Stomach (tissue), 4 donors: ENCODE measurements around the gene HTR3E.

Experiments
- POLR2A ChIP-seq, 4 donors: fragments of 450-650 bp; IDR thresholded peaks; one replicate each; pipeline ENCODE4 v1.6.1; 2016; ENCODE audit warnings: antibody characterized with exemption in 4 of 4, control low read depth in 2 of 4, mild to moderate bottlenecking in 1 of 4, moderate library complexity in 1 of 4
- POLR2AphosphoS5 ChIP-seq, 3 donors: sonication (generic); formaldehyde crosslinking; IDR thresholded peaks; one replicate each; pipeline ENCODE4 v1.6.1; 2016; ENCODE audit warnings: antibody characterized with exemption in 3 of 3
- TF ChIP-seq, protein P1 (sequence below), 7 experiments: fragments of 450-650 bp in 4 of 7; fragments of 200-600 bp in 3 of 7; sonication (generic) in 3 of 7; IDR thresholded peaks; one replicate each; pipeline ENCODE4 v1.5.1; 2016 to 2019; ENCODE audit warnings: antibody characterized with exemption in 7 of 7, control low read depth in 2 of 7, mild to moderate bottlenecking in 1 of 7

GRCh38 chr3:184155644-184156521 is 59.0 kb downstream of the HTR3E start:
- TF ChIP-seq, protein P1, sequence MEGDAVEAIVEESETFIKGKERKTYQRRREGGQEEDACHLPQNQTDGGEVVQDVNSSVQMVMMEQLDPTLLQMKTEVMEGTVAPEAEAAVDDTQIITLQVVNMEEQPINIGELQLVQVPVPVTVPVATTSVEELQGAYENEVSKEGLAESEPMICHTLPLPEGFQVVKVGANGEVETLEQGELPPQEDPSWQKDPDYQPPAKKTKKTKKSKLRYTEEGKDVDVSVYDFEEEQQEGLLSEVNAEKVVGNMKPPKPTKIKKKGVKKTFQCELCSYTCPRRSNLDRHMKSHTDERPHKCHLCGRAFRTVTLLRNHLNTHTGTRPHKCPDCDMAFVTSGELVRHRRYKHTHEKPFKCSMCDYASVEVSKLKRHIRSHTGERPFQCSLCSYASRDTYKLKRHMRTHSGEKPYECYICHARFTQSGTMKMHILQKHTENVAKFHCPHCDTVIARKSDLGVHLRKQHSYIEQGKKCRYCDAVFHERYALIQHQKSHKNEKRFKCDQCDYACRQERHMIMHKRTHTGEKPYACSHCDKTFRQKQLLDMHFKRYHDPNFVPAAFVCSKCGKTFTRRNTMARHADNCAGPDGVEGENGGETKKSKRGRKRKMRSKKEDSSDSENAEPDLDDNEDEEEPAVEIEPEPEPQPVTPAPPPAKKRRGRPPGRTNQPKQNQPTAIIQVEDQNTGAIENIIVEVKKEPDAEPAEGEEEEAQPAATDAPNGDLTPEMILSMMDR (IDR thresholded peaks at IDR 0.05), result no peak
- TF ChIP-seq POLR2A (IDR thresholded peaks at IDR 0.05) (no peak), POLR2AphosphoS5 (IDR thresholded peaks at IDR 0.05) (no peak)
